Spleen (tissue), 11 donors: ENCODE measurements around the gene BPIFA3. TPM values are rescaled to one million over a fixed set of nuclear protein-coding genes. Genes with fewer than 3 reads are reported as not detected.

Experiments
- DNase-seq: peaks from one replicate; pipeline ENCODE4 v3.0.0-alpha.2; 2020
- H3K27ac ChIP-seq, 8 donors: fragments of 200-600 bp; sonication (generic) in 7 of 8; 1 replicate in 4 of 8; 2 replicates in 4 of 8; pipeline versions ENCODE4 v1.5.0 to v1.8.0; 2016 to 2021; ENCODE audit warnings: inconsistent platforms in 4 of 8, mild to moderate bottlenecking in 4 of 8, moderate library complexity in 1 of 8
- H3K27me3 ChIP-seq, 7 donors: fragments of 200-600 bp; sonication (generic) in 6 of 7; replicated peaks in 1 of 7; 1 replicate in 4 of 7; 2 replicates in 3 of 7; pipeline versions ENCODE4 v1.5.0 to v1.8.0; 2016 to 2021; ENCODE audit warnings: inconsistent platforms in 3 of 7, mild to moderate bottlenecking in 1 of 7
- H3K36me3 ChIP-seq, 6 donors: fragments of 200-600 bp; sonication (generic) in 5 of 6; 1 replicate in 4 of 6; 2 replicates in 2 of 6; pipeline versions ENCODE4 v1.5.0 to v1.8.0; 2016 to 2021; ENCODE audit warnings: inconsistent platforms in 2 of 6
- H3K4me1 ChIP-seq, 6 donors: fragments of 200-600 bp; sonication (generic) in 5 of 6; 1 replicate in 3 of 6; 2 replicates in 3 of 6; pipeline versions ENCODE4 v1.5.0 to v1.8.0; 2016 to 2021; ENCODE audit warnings: inconsistent platforms in 3 of 6
- H3K4me3 ChIP-seq, 8 donors: fragments of 200-600 bp; sonication (generic) in 7 of 8; 1 replicate in 4 of 8; 2 replicates in 4 of 8; pipeline versions ENCODE4 v1.5.0 to v1.8.0; 2016 to 2021; ENCODE audit warnings: inconsistent platforms in 4 of 8, mild to moderate bottlenecking in 4 of 8, moderate library complexity in 2 of 8
- H3K9me3 ChIP-seq, 8 donors: fragments of 200-600 bp; sonication (generic) in 7 of 8; 1 replicate in 4 of 8; 2 replicates in 4 of 8; pipeline versions ENCODE4 v1.5.0 to v1.8.0; 2016 to 2021; ENCODE audit warnings: inconsistent platforms in 4 of 8
- CTCF ChIP-seq, 11 experiments: fragments of 200-600 bp in 7 of 11; fragments of 450-650 bp in 4 of 11; sonication (generic) in 4 of 11; IDR thresholded peaks in 8 of 11; conservative IDR thresholded peaks in 3 of 11; 1 replicate in 7 of 11; 2 replicates in 4 of 11; pipeline versions ENCODE4 v1.4.0 to v1.8.0; 2016 to 2021; ENCODE audit warnings: antibody characterized with exemption in 11 of 11, inconsistent platforms in 4 of 11, mild to moderate bottlenecking in 1 of 11
- POLR2A ChIP-seq, 3 donors: fragments of 450-650 bp; IDR thresholded peaks; one replicate each; pipeline ENCODE4 v1.5.1; 2017; ENCODE audit warnings: antibody characterized with exemption in 3 of 3, mild to moderate bottlenecking in 1 of 3
- POLR2AphosphoS5 ChIP-seq, 3 donors: sonication (generic); formaldehyde crosslinking; IDR thresholded peaks; one replicate each; pipeline ENCODE4 v1.5.1; 2017; ENCODE audit warnings: antibody characterized with exemption in 3 of 3
- WGBS, 5 donors: extraction: QIAGEN DNeasy Blood & Tissue Kit in 3 of 5; methylation state at CpG; one replicate each; pipeline versions ENCODE4 v1.1.5 to v1.1.7; 2013 to 2018; 5-methylcytosine and 5-hydroxymethylcytosine counted together
- intact Hi-C: fragments of 100-400 bp; cut with DNase I; formaldehyde crosslinking; loops from one replicate; pipeline ENCODE4 v1.15.0; 2023; ENCODE audit warnings: low total_unique reads
- polyA plus RNA-seq, 3 donors: library from polyadenylated mRNA; stranded (reverse); fragments of 200-250 nt; gene quantifications; one replicate each; pipeline ENCODE4 v1.2.1, GENCODE V29; 2013
- total RNA-seq, 7 donors: library from RNA; depleted of rRNA in 3 of 7; stranded (reverse); fragments of >200 nt in 3 of 7; fragmentation: NEBNext Ultra II Directional in 4 of 7; extraction: Animal tissue kit (Norgen Biotek cat#: 25700) in 4 of 7; gene quantifications; one replicate each; pipeline versions ENCODE4 v1.1.0 to v1.2.1, GENCODE V29; 2016 to 2021
- donor health status: healthy with polysubstance abuse.
- donor health status: DM: no; HTN: no; CAD: no; lungs with moderate emphysema.
- donor health status: DM: no; HTN: no; CAD: no.
- donor health status: Bipolar disorder and iron deficiency.
- donor health status: healthy.
- donor health status: DM: no; HTN: no; CAD: no.
- donor health status: DM: yes; HTN: yes; CAD: no.

The BPIFA3 gene
- total and polyA plus RNA-seq, 10 donors: not detected

GRCh38 chr20:33175123-33175522 is 42.0 kb upstream of the BPIFA3 start:
- no peaks in the 10 kb centered on the region for H3K36me3 ChIP-seq
- no peak overlapping the region for H3K4me3 ChIP-seq
- no peak for DNase-seq
- H3K9me3 ChIP-seq: peaks cover 0 to 12% (median 5%) of the 10 kb centered on the region in 8 donors
- TF ChIP-seq POLR2A (IDR thresholded peaks at IDR 0.05) (no peak), POLR2AphosphoS5 (IDR thresholded peaks at IDR 0.05) (no peak), CTCF (IDR thresholded peaks at IDR 0.05 in 8 of 11, conservative IDR thresholded peaks at IDR 0.05 in 3 of 11) (no peak)
- H3K4me1 ChIP-seq: no peaks in the 10 kb centered on the region
- WGBS, 5 donors: 86 to 91% (median 89%) methylated on average over 3 of the region's 3 CpGs
- H3K27me3 ChIP-seq: peaks cover 0 to 4% (median 0%) of the 10 kb centered on the region in 7 donors
- intact Hi-C loops: no loop called here
- H3K27ac ChIP-seq: no peak overlapping the region

DNA sequence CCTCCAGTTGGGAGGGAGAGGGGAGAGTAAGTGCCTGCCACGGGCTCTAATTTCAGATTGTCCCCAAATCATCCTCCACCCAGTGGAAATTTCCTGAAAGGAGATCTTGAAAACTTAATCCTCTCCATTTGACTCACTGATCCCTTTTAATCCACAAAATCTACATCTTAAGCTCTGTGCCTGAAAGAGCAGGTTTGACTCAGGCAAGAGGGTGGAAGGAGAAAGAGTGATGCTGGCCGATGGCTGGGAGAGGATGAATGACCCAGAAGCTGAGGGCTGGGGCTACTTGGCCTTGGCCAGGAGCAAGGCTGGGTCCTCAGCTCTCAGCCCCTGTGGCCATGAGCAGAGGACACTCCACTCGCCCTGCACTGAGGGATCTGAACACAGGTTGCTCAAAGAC is 41.1 kb upstream of the BPIFA3 start:
- H3K27me3 ChIP-seq: peaks cover 0 to 4% (median 0%) of the 10 kb centered on the region in 7 donors
- H3K9me3 ChIP-seq: peaks cover 0 to 6% (median 0%) of the 10 kb centered on the region in 8 donors
- DNase-seq: no peak
- H3K36me3 ChIP-seq: no peaks in the 10 kb centered on the region
- H3K4me3 ChIP-seq: no peak overlapping the region
- H3K27ac ChIP-seq: no peak overlapping the region
- TF ChIP-seq CTCF (IDR thresholded peaks at IDR 0.05 in 8 of 11, conservative IDR thresholded peaks at IDR 0.05 in 3 of 11) (no peak), POLR2A (IDR thresholded peaks at IDR 0.05) (no peak), POLR2AphosphoS5 (IDR thresholded peaks at IDR 0.05) (no peak)
- no peaks in the 10 kb centered on the region for H3K4me1 ChIP-seq
- 46 to 82% (median 70%) methylated on average over 3 of the region's 3 CpGs for WGBS, 5 donors
- intact Hi-C loops: no loop called here

- Histone ChIP-seq H3K4me1 (no peaks in the 10 kb centered on the region), H3K27me3 (peaks cover 0 to 2% (median 0%) of the 10 kb centered on the region in 7 donors), H3K36me3 (no peaks in the 10 kb centered on the region), H3K4me3 (no peak overlapping the region), H3K27ac (no peak overlapping the region), H3K9me3 (peaks cover 0 to under 1% (median 0%) of the 10 kb centered on the region in 8 donors)
- DNase-seq: no peak
- 67 to 85% (median 77%) methylated on average over 9 of the region's 9 CpGs for WGBS, 5 donors
- TF ChIP-seq POLR2AphosphoS5 (IDR thresholded peaks at IDR 0.05) (no peak), POLR2A (IDR thresholded peaks at IDR 0.05) (no peak), CTCF (IDR thresholded peaks at IDR 0.05 in 8 of 11, conservative IDR thresholded peaks at IDR 0.05 in 3 of 11) (no peak)
- intact Hi-C loops: no loop called here
These were observed 39.3 kb upstream of the BPIFA3 start for GRCh38 chr20:33177866-33178265.

- intact Hi-C loops: no loop called here
- no peak overlapping the region for H3K4me3 ChIP-seq
- no peaks in the 10 kb centered on the region for H3K36me3 ChIP-seq
- DNase-seq: no peak
- WGBS, 5 donors: 80 to 87% (median 84%) methylated on average over 6 of the region's 6 CpGs
- no peaks in the 10 kb centered on the region for H3K27me3 ChIP-seq
- peaks cover 0 to 7% (median 2%) of the 10 kb centered on the region in 8 donors for H3K9me3 ChIP-seq
- H3K27ac ChIP-seq: no peak overlapping the region
- H3K4me1 ChIP-seq: no peaks in the 10 kb centered on the region
- TF ChIP-seq CTCF (IDR thresholded peaks at IDR 0.05 in 8 of 11, conservative IDR thresholded peaks at IDR 0.05 in 3 of 11) (no peak), POLR2AphosphoS5 (IDR thresholded peaks at IDR 0.05) (no peak), POLR2A (IDR thresholded peaks at IDR 0.05) (no peak)
These were observed 38.4 kb upstream of the BPIFA3 start for GRCh38 chr20:33178726-33179125.
